GM21528 (cell line): ENCODE results near the gene ARFGAP2.
"Not testable (repeated sequence)": the region's sequence is repeated elsewhere in the genome, so short reads cannot be mapped to it uniquely, and the experiment has no call there.

Experiments
- ATAC-seq: cut with Tn5 transposase; IDR thresholded peaks from one replicate; pipeline ENCODE4 v1.9.1; 2021; ENCODE audit warnings: mild to moderate bottlenecking, moderate library complexity; ENCODE audit not compliant: unreplicated experiment, low FRiP score

ARFGAP2 gene

DNA sequence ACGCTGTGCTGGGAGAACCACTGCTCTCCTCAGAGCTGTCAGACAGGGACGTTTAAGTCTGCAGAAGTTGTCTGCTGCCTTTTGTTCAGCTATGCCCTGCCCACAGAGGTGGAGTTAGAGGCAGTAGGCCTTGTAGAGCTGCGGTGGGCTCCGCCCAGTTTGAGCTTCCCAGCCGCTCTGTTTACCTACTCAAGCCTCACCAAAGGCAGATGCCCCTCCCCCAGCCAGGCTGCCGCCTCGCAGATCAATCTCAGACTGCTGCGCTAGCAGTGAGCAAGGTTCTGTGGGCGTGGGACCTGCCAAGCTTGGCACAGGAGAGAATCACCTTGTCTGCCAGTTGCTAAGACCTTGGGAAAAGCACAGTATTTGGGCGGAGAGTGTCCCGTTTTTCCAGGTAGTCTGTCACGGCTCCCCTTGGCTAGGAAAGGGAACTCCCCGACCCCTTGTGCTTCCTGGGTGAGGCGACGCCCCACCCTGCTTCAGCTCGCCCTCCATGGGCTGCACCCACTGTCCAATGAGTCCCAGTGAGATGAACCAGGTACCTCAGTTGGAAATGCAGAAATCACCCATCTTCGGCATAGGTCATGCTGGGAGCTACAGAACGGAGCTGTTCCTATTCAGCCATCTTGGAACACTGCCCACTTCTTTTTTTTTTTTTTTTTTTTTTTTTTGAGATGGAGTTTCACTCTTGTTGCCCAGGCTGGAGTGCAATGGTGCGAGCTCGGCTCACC is 57.6 kb downstream of the ARFGAP2 start:
- ATAC-seq = not testable (repeated sequence)
